Measurements from ENCODE around the gene MUS81. TPM values are rescaled to one million over a fixed set of nuclear protein-coding genes. Genes with fewer than 3 reads are reported as not detected.

MUS81 gene
- total and polyA plus RNA-seq, 11 donors, result 24.6 to 56.1 (median 35.9) TPM

DNA sequence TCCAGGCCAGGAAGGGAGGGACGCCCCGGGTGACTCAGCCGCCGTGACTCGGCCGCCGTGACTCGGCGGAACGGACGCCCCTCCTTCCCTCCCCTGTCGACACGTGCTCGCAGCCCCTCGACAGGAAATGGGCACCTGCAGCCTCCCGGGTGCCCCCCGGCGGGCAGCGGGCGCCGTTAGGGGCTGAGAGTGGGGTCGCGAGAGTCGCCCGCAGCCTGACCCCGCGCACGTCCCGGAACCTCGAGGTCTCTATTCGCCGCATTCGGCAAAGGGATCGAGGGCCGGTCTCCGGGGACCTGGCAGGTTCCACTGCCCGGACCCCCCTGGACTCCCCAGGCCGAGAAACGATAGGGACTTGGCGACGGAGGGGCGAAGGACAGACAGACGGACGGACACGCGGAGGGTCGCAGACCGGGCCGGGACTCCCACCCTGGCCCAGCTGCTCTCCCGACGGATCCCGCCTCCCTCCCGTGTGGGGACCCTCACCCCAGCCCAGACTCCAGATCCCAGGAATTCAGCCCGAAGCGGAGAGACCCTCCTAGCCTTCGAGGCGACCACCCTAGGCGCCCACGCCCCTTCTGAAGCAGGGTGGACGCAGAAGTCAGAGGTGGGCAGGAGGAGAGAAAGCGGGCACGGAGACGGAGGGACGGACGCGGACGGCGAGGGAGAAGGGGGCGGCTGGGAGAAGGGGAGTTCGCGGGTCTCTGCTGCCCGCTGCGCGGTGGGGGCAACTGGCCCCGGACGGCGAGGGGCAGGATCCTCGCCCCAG is 39.3 kb downstream of the MUS81 start:
- WGBS, 4 donors, result 2 to 3% (median 2%) methylated on average over 34 to 78 of the region's 78 CpGs
- Histone ChIP-seq H3K4me3 (peak overlapping the region; percentile 41 to 81 (median 61)), H3K36me3 (no peaks in the 10 kb centered on the region), H3K4me1 (peaks cover 0 to 31% (median 19%) of the 10 kb centered on the region in 12 donors), H3K27me3 (peaks cover 0 to 15% (median 0%) of the 10 kb centered on the region in 9 donors), H3K27ac (peak overlapping the region in 8 of 12 donors; percentile 20 to 82 (median 65)), H3K9me3 (no peaks in the 10 kb centered on the region)
- peak; percentile 56 to 83 (median 65) for DNase-seq
- intact Hi-C loops (cut with DNase I), result no loop called here
- ATAC-seq, result peak in 3 of 4 donors; percentile 63 to 72 (median 72)
- TF ChIP-seq POLR2A (IDR thresholded peaks at IDR 0.05), result peak in 1 of 2 donors; percentile 29
- TF ChIP-seq, protein P1, sequence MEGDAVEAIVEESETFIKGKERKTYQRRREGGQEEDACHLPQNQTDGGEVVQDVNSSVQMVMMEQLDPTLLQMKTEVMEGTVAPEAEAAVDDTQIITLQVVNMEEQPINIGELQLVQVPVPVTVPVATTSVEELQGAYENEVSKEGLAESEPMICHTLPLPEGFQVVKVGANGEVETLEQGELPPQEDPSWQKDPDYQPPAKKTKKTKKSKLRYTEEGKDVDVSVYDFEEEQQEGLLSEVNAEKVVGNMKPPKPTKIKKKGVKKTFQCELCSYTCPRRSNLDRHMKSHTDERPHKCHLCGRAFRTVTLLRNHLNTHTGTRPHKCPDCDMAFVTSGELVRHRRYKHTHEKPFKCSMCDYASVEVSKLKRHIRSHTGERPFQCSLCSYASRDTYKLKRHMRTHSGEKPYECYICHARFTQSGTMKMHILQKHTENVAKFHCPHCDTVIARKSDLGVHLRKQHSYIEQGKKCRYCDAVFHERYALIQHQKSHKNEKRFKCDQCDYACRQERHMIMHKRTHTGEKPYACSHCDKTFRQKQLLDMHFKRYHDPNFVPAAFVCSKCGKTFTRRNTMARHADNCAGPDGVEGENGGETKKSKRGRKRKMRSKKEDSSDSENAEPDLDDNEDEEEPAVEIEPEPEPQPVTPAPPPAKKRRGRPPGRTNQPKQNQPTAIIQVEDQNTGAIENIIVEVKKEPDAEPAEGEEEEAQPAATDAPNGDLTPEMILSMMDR (IDR thresholded peaks at IDR 0.05), result no peak

DNA sequence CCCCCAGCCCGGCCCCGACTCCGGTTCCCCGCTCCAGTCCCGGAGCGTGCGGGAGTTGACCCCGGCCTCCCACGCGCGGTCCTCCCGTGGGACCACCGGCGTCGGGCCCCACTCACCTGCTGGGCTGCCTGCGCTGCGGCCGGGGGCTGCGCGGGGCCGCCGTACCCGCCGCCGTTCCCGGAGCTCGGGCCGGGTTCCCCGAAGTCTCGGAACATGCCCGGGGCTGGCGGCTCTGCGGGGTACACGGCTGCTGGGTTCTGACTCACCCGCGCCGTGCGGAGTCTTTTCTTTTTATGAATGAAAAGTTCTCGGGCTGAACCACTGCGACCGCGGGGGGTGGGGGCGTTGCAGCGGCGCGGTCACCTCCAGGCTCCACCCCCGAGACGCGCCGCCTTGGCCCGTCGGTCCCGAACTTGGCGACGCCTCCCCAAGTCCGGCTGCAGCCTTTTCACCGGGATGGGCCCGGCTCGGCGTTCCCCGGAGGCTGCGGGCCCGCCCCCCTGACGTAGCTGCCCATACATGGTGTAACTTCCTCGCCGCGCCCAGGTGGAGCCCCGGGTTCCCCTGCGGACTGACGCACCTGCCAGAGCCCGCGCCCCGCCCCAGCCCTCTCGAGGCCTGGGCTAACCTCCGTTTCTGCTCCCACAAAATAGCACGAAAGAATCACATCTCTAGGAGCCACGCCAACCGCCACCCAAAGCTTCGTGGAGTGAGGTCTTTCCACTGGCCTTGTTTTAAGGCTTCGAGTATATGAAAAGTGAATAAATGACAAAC is 40.1 kb downstream of the MUS81 start, which contains the start of gene FOSL1:
FOSL1 (minus strand) TSS at position 264 of the 774 bp plus-strand sequence; CDS start at position 215, 49 bp downstream.
- ATAC-seq, result peak; percentile 77 to 96 (median 92)

DNA sequence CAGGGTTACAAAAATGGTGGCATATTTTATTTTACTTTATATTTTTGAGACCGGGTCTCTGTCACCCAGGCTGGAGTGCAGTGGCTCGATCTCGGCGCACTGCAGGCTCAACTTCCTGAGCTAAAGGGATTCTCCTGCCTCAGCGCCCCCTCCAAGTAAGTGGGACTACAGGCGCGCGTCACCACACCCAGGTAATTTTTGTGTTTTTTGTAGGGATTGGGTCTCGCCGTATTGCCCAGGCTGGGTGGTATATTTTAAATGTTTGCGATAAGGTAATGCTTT is 40.6 kb downstream of the MUS81 start:
- Histone ChIP-seq H3K4me3 (peak overlapping the region in 11 of 12 donors; percentile 51 to 81 (median 61)), H3K27ac (peak overlapping the region in 6 of 12 donors; percentile 20 to 82 (median 65)), H3K36me3 (no peaks in the 10 kb centered on the region), H3K4me1 (peaks cover 0 to 27% (median 18%) of the 10 kb centered on the region in 12 donors), H3K27me3 (peaks cover 0 to 15% (median 0%) of the 10 kb centered on the region in 9 donors), H3K9me3 (no peaks in the 10 kb centered on the region)
- 69 to 80% (median 73%) methylated on average over 11 of the region's 11 CpGs for WGBS, 4 donors
- no peak for TF ChIP-seq POLR2A (IDR thresholded peaks at IDR 0.05)
- TF ChIP-seq, protein P1 (IDR thresholded peaks at IDR 0.05), result no peak
- intact Hi-C loops (cut with DNase I), result no loop called here
- no peak for DNase-seq
- no peak for ATAC-seq

More for the DNA sequence above, 40.1 kb downstream of the MUS81 start, which contains the start of gene FOSL1:
- Histone ChIP-seq H3K4me3 (peak within 1 kb of the TSS; percentile 41 to 81 (median 61)), H3K9me3 (no peaks in the 10 kb centered on the region), H3K27ac (peak within 1 kb of the TSS in 8 of 12 donors; percentile 20 to 82 (median 65)), H3K36me3 (no peaks in the 10 kb centered on the region), H3K27me3 (peaks cover 0 to 15% (median 0%) of the 10 kb centered on the region in 9 donors), H3K4me1 (peaks cover 0 to 27% (median 18%) of the 10 kb centered on the region in 12 donors)
- DNase-seq, result peak; percentile 86 to 93 (median 89)
- TF ChIP-seq, protein P1 (IDR thresholded peaks at IDR 0.05), result peak in 1 of 12 donors; percentile 17
- TF ChIP-seq POLR2A (IDR thresholded peaks at IDR 0.05), result peak in 1 of 2 donors; percentile 71
- 2 to 6% (median 2%) methylated on average over 31 to 80 of the region's 80 CpGs for WGBS, 4 donors
- intact Hi-C loops (cut with DNase I), result no loop called here

DNA sequence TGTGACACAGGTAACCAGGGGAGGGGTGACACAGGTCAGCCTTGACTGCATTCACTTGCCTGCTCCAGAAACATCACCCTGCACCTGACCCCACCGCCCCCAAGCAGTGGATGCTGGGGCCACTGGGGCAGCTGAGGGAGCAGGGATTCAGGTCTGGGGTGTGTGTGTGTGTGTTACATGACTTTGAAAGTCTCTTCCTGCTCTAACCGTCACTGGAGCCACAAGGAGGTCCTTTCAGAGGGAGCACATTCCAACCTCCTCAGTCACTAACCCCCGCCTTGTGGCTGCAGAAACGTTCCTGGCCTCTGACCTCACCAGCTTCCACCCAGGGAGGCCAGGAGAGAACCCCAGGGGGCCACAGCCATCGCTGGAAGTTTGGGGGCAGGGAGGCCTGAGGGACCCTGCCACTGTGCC is 42.8 kb downstream of the MUS81 start:
- TF ChIP-seq, protein P1 (IDR thresholded peaks at IDR 0.05), result no peak
- no peak for TF ChIP-seq POLR2A (IDR thresholded peaks at IDR 0.05)
- Histone ChIP-seq H3K36me3 (no peaks in the 10 kb centered on the region), H3K4me3 (no peak overlapping the region), H3K9me3 (no peaks in the 10 kb centered on the region), H3K27me3 (peaks cover 0 to 15% (median 0%) of the 10 kb centered on the region in 9 donors), H3K27ac (no peak overlapping the region), H3K4me1 (peaks cover 0 to 26% (median 18%) of the 10 kb centered on the region in 12 donors)
- intact Hi-C loops (cut with DNase I), result no loop called here
- ATAC-seq (no peak), DNase-seq (peak in 1 of 5 donors; percentile 15)
- WGBS, 4 donors, result 28 to 56% (median 32%) methylated on average over 3 to 5 of the region's 5 CpGs

Data from heart left ventricle (tissue), 16 donors.